SKM-1 treated with dmso at 0.1 percent for 144 hours (cell line): ENCODE measurements around the gene MCM5.

Experiments
- DNase-seq: peaks from one replicate; lab custom pipeline; 2025; ENCODE audit not compliant: unreplicated experiment; lab: John Stamatoyannopoulos, UW

Gene MCM5

DNA sequence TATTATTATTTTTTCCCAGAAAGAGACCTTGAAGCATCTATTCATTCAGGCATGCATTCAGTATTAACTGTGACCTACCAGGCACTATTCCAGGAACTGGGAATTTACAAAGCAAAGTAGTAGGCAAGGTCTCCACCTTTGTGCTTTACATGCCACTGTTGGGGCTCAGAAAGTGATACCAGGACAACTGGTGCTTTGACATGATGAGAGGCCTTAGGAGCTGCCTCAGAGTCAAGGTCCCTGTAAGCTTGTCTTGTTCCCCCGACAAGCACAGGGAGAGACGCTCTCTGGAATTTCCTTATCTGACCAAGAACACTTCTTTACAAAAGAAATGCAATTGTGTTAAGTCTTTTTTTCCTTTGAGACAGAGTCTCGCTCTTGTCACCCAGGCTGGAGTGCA is 21.3 kb upstream of the MCM5 start:
- no peak for DNase-seq

DNA sequence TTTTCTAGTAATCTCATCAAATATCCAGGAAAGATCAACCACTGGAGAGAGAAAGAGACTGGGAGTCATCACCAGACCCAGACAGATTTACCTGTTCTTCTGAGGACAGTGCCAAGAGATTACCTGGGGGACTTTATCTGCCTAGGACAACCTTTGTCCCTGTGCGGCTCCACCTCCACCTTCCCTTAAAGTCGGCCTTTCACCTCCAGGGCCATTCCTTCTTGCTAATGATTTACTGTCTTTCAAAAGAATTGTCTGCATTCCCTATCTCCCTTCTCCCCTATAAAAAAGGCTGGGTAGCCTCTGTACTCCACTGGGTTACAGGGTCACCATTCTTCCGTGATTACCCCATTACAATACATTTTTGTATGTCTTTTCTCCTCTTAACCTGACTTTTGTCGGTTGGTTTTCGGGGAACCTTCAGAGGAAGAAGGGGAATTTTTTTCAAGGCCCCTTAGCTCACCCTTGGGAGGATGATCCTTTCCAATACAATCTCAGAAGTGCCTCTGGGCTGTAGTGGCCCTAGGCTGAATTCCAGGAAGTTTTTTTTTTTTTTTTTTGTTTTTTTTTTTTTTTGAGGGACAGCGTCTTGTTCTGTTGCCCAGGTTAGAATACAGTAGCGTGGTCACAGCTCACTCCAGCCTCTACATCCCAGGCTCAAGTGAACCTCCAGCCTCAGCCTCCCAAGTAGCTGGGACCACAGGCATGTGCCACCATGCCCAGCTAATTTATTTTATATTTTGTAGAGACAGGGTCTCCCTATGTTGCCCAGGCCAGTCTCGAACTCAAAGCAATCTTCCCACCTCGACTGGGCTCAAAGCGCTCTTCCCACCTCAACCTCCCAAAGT is 20.6 kb upstream of the MCM5 start:
- DNase-seq: no peak

DNA sequence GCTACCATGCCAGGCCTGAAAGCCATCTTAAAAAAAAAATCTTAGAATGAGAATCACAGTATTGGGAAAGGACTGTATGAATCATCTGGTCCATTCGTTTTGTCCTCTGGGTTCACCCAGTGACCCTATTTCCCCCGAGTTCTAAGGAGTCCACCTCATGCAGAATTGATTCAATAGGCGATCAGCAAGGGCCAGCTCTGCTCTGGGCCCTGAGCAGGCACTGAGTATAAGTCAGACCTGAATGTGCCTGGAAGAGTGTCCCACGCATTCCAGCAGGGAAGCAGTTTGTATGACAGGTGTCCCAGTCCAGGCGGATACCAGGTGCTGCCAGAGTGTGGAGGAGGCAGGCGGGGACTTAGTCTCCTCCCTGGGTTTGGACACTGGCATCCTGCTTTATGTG is 19.9 kb upstream of the MCM5 start:
- DNase-seq: no peak

DNA sequence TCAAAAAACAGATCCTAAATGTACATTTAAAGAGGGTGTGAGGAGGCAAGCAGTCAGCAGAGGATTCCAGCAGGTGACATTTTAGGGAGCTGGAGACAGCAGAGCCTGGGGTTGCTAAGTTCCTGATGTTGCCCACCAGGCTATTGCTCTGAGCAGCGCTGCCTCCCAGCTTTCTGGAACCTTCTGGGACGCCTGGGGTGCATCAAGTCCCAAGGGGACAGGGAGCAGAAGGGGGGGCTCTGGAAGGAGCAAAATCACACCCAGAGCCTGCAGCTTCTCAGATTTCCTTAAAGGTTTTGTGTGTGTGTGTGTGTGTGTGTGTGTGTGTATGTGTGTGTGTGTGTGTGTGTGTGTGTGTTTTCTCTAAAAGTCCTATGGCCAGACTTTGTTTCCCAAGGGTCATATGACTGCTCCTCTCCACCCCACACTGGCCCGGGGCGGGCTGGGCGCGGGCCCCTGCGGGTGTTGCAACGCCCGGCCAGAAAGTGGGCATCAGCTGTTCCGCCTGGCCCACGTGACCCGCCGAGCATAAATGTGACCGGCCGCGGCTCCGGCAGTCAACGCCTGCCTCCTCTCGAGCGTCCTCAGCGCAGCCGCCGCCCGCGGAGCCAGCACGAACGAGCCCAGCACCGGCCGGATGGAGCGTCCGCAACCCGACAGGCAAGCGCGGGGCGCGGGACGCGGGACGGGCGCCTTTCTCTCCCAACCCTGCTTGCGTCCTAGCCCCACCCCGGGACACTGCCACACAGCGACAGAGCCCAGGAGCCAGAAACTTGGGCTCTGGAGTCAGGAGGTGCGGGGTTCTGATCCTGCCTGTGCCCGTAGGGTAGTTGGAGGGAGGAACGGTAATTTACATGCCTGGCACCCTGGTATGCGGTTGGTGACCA is 19.2 kb upstream of the MCM5 start, which contains the start of gene HMOX1:
HMOX1 (plus strand) TSS at position 560 of the 887 bp plus-strand sequence; CDS start at position 638, 78 bp downstream.
- DNase-seq: peak; percentile 59

DNA sequence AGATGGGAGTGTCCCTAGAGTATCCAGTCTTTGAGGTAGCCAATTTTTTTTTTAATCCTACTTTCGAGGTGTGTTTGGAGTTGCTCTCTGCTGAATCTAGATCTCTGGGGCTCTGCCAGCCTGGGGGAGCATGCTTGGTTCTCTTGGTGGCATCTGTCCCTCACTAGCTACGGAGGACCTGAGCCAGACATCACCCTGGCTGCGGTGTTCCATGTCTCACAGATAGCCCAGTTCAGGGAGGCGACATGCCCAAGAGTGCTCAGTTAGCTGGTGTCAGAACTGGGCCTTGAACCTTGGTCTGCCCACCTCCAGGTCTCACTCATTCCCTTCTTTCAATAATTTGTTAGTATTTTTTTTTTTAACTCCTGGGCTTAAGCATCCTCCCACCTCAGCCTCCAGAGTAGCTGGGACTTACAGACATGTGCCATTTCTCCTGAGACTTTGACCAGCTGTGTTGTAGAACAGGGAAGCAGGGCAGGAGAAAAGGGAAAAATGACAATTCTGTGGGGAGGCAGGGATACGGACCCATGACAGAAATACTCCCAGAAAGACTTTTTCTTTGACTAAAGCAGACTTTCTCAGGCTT is 18.4 kb upstream of the MCM5 start:
- DNase-seq: no peak

DNA sequence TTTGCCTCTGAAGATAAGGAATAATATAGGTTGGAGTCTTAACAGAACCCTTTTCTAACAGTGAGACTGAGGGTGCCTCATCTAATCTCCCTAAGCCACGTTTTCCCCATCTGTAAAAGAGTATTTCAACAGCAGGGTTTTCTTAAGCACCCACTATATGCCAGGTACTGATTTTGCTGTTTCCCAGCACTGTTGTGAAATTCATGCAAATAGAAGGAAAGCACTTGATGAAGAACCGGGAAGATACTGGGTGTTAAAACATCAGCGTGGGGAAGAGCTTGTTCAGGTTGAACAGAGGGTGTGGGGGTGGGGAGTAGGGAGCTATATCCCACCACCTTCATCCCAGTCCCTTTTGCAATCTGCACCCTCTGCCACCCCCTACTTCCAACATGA is 16.3 kb upstream of the MCM5 start:
- no peak for DNase-seq

DNA sequence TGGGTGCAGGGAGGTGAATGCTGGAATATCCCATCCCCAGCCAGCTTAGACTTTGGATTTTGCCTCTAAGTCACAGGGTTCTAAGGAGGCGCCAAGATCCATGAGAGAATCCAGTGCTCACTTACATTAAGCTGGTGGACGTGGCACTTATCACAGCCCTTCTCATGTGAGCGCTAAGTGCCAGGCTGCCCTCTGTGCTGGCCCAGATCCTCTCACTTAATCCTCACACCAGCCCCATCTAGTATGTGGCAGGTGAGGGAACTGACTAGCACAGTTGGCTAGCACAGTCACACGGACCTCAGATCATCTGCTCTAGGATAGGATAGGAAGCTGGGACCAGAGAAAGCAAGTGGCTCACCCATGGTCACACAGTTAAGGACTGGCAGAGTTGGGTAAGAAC is 15.4 kb upstream of the MCM5 start:
- no peak for DNase-seq

DNA sequence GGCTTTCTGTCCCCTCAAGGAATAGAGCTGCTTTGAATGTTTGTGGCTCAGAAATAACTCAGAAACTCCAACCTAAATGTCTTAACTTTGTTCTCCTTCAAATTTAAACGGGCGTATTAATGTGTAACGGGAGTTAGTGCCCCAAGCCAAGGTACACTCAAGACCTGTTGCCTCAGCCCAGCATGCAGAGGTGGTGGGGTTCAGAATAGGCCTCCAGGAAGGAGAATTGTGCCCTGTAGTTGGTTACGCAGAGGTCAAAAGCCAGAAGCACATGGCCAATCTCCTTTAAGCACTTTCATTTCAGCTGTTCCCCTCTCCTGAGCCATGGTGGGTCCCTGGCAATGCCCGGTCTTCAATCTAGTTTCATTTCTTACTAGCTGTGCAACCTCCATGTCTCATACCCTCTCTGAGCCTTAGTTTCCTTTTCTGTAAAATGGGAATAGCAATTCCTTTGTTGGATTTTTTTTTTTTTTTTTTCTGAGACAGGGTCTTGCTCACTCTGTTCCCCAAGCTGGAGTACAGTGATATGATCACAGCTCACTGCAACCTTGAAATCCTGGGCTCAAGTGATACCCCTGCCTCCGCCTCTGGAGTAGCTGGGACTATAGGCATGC is 14.9 kb upstream of the MCM5 start:
- DNase-seq: no peak

DNA sequence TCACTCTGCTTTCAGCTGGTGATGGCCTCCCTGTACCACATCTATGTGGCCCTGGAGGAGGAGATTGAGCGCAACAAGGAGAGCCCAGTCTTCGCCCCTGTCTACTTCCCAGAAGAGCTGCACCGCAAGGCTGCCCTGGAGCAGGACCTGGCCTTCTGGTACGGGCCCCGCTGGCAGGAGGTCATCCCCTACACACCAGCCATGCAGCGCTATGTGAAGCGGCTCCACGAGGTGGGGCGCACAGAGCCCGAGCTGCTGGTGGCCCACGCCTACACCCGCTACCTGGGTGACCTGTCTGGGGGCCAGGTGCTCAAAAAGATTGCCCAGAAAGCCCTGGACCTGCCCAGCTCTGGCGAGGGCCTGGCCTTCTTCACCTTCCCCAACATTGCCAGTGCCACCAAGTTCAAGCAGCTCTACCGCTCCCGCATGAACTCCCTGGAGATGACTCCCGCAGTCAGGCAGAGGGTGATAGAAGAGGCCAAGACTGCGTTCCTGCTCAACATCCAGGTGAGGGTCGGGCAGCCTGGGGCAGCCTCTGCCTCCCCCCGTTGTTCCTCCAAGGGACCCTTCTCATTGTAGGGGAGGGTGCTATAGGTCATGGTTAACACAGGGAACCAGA is 13.2 kb upstream of the MCM5 start:
- DNase-seq: no peak

DNA sequence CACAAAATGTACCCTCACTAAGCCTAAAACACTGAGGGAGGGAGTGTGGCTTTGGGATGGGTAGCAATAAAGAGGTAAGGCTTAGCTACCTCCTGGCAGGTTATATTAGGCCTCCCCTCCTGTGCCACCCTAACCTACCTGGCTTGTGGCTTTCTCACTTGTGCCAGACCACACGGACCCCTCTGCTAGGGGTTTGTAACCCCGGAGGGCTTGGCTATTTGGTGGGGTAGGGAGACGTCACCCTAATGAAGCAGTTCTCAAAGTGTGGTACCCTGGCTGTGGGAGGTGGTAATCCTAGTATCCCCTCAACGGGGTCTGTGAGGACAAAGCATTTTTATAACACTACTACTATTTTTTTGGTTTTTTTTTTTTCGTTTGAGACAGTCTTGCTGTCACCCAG is 9.0 kb upstream of the MCM5 start:
- no peak for DNase-seq

DNA sequence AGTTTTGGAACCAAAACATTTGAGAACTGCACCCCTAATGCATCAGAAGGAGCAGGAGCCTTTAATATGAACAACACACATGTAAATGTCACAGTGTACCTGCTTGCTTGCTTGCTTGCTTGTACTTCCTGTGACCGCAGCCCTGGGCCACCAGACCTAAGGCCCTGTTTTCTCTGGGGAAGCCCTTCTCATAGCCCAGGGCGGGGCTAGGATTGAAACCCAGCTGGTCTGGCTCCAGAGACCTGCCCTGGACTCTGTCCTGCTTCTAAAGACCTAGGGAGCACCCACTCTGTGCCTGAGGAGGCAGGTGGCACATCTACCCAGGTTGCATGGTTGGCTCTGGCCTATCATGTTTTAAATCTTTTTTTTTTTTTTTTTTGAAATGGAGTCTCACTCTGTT is 7.6 kb upstream of the MCM5 start:
- no peak for DNase-seq

DNA sequence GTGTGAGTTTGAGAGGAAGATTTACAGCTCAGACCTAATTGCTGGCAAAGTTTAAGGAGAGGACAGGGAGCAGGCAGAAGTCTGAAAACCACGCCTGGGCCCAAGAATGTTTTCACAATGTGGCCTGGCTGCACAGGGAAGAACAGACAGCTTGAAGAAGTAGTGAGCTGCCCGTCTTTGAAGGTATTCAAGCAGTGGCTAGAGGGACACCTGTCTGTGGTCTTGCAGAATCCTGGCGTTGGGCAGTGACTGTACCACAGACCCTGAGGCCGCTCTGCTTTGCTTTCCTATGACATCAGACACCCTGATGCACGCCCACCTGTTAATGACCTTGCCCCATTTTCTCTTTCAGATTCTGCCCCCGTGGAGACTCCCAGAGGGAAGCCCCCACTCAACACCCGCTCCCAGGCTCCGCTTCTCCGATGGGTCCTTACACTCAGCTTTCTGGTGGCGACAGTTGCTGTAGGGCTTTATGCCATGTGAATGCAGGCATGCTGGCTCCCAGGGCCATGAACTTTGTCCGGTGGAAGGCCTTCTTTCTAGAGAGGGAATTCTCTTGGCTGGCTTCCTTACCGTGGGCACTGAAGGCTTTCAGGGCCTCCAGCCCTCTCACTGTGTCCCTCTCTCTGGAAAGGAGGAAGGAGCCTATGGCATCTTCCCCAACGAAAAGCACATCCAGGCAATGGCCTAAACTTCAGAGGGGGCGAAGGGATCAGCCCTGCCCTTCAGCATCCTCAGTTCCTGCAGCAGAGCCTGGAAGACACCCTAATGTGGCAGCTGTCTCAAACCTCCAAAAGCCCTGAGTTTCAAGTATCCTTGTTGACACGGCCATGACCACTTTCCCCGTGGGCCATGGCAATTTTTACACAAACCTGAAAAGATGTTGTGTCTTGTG is 6.6 kb upstream of the MCM5 start:
- no peak for DNase-seq

DNA sequence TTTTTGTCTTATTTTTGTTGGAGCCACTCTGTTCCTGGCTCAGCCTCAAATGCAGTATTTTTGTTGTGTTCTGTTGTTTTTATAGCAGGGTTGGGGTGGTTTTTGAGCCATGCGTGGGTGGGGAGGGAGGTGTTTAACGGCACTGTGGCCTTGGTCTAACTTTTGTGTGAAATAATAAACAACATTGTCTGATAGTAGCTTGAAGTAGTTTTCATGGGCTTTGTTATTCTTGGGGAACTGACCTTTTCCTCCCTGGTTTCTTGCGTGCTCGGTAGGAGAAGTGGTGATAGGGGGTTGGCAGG is 6.0 kb upstream of the MCM5 start:
- DNase-seq: no peak

DNA sequence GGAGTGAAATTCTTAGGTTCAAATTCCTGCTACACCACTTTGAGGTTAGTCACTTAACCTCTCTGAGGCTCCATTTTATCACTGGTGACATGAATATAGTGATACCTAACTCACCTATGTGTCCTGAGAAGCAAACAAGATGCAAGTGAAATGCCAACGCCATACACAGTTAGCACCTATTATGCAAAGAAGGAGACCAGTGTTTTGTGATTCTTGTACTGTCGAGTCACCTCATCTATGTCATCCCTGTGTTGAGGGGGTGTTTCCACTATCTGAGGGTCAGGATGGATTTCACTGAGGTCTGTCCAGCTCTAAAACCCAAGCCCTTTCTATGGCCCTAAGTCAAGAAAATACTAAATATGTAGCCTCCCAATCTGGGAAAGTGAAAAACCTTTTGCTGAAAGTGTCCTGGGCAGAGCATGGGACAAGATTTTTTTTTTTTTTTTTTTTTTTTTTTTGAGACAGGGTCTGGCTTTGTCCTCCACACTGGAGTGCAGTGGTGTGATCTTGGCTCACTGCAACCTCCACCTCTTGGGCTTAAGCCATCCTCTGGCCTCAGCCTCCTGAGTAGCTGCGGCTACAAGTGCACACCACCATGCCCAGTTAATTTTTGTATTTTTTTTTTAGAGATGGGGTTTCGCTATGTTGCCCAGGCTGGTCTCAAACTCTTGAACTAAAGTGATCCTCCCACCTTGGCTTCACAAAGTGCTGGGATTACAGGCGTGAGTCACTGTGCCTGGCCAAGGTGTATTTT is 5.0 kb upstream of the MCM5 start:
- no peak for DNase-seq

DNA sequence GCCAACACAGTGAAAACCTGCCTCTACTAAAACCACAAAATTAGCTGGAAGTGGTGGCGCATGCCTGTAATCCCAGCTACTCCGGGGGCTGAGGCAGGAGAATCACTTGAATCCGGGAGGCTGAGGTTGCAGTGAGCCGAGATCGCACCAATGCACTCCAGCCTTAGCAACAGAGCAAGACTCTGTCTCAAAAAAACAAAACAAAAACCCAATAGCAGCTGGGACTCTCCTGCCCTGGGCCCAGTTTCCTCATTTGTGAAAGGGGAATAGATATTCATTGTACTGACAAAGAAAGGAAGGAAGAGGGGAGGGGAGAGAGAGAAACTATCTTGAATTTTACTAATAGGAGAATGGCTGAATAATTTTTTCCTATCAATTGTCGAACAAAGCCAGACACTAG is 3.3 kb upstream of the MCM5 start:
- peak; percentile 31 for DNase-seq

DNA sequence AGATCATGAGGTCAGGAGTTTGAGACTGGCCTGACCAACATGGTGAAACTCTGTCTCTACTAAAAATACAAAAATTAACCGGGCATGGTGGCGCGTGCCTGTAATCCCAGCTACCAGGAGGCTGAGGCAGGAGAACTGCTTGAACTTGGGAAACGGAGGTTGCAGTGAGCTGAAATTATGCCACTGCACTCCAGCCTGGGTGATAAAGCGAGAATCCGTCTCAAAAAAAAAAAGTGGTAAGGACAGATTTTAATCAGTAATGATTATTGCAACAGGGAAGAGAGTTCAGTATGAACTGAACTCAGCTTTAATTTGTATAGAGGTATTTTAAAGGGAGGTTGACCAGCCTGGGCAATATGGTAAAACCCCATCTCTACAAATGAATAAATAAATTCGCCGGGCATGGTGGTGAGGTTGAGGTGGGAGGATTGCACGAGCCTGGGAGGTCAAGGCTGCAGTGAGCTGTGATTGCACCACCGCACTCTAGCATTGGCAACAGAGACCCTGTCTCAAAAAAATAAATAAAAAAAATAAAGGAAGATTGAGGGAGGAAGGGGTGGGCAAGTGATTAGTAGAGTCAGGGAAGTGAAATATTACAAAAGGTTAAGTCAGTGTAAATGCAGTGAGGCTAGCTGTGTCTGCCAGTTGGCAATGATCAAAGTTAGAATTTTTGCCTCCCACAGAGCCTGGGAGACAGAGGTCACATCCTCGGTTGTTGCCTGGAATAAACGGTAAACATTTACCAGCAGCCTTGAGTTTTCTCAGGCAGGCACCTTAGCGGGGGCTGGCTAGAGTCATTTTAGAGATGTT is 2.6 kb upstream of the MCM5 start:
- DNase-seq: no peak

DNA sequence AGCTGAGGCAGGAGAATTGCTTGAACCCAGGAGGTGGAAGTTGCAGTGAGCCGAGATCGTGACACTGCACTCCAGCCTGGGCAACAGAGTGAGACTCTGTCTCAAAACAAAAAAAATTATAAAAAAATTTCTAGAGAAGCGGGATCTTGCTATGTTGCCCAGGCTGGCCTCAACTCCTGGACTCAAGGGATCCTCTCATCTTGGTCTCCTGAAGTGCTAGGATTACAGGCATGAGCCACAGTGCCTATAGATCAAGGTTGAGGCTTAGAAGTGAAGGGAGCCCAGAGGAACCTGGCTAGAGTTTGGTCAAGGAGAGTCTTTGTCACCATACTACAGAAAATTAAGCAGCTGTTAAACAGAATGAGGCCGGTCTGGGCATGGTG is 1.4 kb upstream of the MCM5 start:
- no peak for DNase-seq

DNA sequence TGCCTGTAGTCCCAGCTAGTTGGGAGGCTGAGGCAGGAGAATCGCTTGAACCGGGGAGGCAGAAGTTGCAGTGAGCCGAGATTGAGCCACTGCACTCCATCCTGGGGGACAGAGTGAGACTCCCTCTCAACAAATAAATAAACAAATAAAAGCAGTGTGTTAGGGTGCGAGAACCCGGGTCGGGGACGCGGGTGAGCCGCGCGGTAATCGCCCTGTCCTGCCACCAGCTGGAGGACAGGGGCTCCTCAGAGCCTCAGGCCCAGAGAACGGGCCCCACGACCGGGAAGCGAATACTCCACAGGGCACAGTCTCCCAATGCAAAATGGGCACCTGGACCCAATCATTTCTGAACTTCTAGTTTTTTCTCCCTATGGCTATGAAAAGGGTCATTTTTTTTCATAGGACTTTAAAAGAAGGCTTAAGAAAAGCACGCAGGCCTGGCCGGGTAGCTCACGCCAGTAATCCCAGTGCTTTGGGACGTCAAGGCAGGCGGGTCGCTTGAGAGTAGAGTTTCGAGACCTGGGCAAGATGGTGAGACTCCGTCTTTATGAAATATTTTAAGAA is 744 bp upstream of the MCM5 start:
- no peak for DNase-seq

DNA sequence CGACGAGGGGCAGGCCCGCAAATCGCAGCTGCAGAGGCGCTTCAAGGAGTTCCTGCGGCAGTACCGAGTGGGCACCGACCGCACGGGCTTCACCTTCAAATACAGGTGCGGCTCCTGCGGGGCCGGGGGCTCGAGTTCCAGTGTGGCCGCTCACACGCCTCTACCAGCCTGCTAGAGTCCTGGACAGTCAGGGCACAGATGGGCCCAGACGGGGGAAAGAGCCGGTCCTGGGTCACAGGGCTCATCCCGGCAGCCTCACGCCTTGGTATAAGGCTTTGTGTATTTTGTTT is 506 bp downstream of the MCM5 start:
- no peak for DNase-seq
